ENCODE measurements around the gene CPLX1.
"Not testable (repeated sequence)": the region's sequence is repeated elsewhere in the genome, so short reads cannot be mapped to it uniquely, and the experiment has no call there.

CPLX1 gene

DNA sequence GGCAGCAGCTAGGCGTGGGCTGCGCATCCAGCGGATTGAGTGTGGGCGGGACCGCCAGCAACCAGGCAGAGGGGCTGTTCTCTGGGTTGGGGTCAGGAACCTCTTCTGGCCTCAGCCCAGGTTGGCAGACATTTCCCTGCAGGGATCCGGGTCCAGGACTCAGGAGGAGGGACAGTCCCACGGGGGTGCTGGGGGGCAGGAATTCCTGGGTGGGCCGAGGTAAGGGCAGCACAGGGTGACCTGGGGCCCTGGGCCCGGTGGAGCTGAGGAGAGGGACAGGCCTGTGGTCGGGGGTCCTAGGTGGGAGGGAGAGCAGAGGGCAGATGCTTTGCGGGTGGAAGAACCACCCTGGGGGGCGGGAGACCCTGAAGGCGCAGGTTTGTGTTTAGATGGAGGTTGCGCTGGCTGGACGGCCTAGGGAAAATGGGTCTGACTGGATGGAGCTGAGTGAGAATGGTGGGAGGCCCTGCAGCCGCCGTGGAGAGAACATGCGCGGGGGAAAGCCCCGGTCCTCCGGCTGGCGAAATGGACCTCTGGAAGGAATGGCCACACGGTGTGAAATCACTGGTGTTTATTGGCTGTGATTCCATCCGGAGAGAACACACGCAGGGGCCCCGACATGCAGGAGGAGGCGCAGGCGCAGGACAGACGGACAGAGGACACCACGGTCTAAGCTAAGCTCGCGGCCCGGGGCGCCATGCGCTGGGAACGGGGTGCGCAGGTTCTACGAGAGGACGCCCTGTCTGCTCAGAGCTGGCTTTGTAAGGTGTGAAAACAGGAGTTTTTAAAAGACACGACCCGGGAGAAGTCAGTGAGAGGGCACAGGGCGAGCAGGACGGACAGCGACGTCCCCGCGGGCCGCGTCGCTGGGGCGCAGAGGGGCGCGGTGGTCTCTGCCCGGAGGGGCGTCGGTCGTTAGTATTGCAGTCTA, 41.3 kb downstream of the CPLX1 start:
- Histone ChIP-seq H3K4me2 (ENCODE audit: low read depth, low read length, poor library complexity, severe bottlenecking) (no peak overlapping the region), H3K79me2 (ENCODE audit: insufficient read depth, low read length) (peaks cover 20% of the 10 kb centered on the region), H3K4me1 (ENCODE audit: insufficient read depth, low read length, poor library complexity, severe bottlenecking) (peaks cover 27% of the 10 kb centered on the region), H3K9me2 (replicated peaks; ENCODE audit: low read depth, low read length) (no peaks in the 10 kb centered on the region), H3K27me3 (ENCODE audit: insufficient read depth, low read length, poor library complexity, severe bottlenecking) (peaks cover 11% of the 10 kb centered on the region), H2AFZ (ENCODE audit: low read length) (no peak overlapping the region), H4K20me1 (ENCODE audit: insufficient read depth, low read length, poor library complexity, severe bottlenecking) (peaks cover 19% of the 10 kb centered on the region), H3K36me3 (ENCODE audit: insufficient read depth, low read length) (peaks cover 2% of the 10 kb centered on the region; the same call in 1 of the 2 replicates), H3K9ac (ENCODE audit: low read depth, low read length, poor library complexity, severe bottlenecking) (no peak overlapping the region), H3K9me3 (ENCODE audit: insufficient read depth, low read depth, low read length) (no peaks in the 10 kb centered on the region), H3K4me3 (ENCODE audit: low read length, poor library complexity, severe bottlenecking) (no peak overlapping the region), H3F3A (ENCODE audit: low read depth) (0 out of 2 replicates have a peak, but pooled peaks cover 2% of the 10 kb centered on the region)
- TF ChIP-seq EZH2phosphoT487 (IDR thresholded peaks at IDR 0.05; ENCODE audit: borderline replicate concordance) = no peak
- no peak for TF ChIP-seq CTCF (conservative IDR thresholded peaks at IDR 0.05; ENCODE audit: low read length)

GRCh38 chr4:781493-782216, 44.3 kb downstream of the CPLX1 start:
- peaks cover 33% of the 10 kb centered on the region for H4K20me1 ChIP-seq (ENCODE audit: insufficient read depth, low read length, poor library complexity, severe bottlenecking)
- H3K4me3 ChIP-seq (ENCODE audit: low read length, poor library complexity, severe bottlenecking) = peak overlapping the region; percentile 100
- H3K36me3 ChIP-seq (ENCODE audit: insufficient read depth, low read length) = peaks cover 2% of the 10 kb centered on the region; the same call in 1 of the 2 replicates
- H3K9me3 ChIP-seq (ENCODE audit: insufficient read depth, low read depth, low read length) = no peaks in the 10 kb centered on the region
- H3K79me2 ChIP-seq (ENCODE audit: insufficient read depth, low read length) = peaks cover 48% of the 10 kb centered on the region
- peak overlapping the region; percentile 94 for H3K4me2 ChIP-seq (ENCODE audit: low read depth, low read length, poor library complexity, severe bottlenecking)
- H3K9ac ChIP-seq (ENCODE audit: low read depth, low read length, poor library complexity, severe bottlenecking) = peak overlapping the region; percentile 100
- peaks cover 37% of the 10 kb centered on the region for H3K4me1 ChIP-seq (ENCODE audit: insufficient read depth, low read length, poor library complexity, severe bottlenecking)
- H3F3A ChIP-seq (ENCODE audit: low read depth) = 0 out of 2 replicates have a peak, but pooled peaks cover 2% of the 10 kb centered on the region
- H3K27me3 ChIP-seq (ENCODE audit: insufficient read depth, low read length, poor library complexity, severe bottlenecking) = peaks cover 11% of the 10 kb centered on the region
- H3K9me2 ChIP-seq (replicated peaks; ENCODE audit: low read depth, low read length) = no peaks in the 10 kb centered on the region
- TF ChIP-seq CTCF (conservative IDR thresholded peaks at IDR 0.05; ENCODE audit: low read length) (no peak), EZH2phosphoT487 (IDR thresholded peaks at IDR 0.05; ENCODE audit: borderline replicate concordance) (no peak)
- peak overlapping the region; percentile 66 for H2AFZ ChIP-seq (ENCODE audit: low read length)

DNA sequence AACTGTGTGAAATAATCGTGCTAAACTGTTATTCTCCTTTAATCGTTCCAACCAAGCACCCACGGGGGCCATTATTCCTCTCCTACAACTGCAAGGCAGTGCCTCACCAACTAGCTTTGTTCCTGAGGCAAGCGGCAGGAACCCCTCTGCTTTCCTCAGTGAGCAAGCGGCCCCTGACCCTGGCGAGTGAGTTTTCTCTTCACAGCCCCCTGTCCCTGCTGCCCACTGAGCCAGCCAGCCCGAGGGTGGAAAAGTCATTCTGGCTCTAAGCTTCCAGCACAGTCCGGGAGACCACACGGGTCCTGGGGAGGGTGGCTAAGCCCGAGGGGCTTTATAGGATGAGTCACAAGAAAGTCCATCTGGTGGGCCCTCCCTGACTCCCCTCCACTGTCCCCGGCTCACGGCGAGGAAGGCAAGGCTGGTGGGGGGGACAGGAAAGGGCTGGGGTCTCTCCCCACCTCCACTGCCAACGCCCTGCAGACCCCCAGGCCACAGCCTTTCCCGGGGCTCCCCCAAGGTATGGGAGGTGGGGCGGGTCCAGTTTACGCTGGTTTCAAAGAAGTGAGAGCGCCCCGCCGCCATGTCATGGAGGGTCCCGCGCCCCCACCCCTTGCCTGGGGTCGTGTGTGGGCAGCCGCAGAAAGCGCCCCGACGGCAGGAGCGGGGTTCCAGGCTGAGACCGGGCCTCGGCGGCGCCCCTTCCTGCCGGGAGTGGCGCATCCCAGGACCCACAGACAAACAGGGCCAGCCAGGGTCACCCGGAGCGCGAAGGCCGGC, 45.0 kb downstream of the CPLX1 start:
- Histone ChIP-seq H3K4me2 (ENCODE audit: low read depth, low read length, poor library complexity, severe bottlenecking) (peak overlapping the region; percentile 94), H2AFZ (ENCODE audit: low read length) (peak overlapping the region; percentile 66), H3K4me3 (ENCODE audit: low read length, poor library complexity, severe bottlenecking) (peak overlapping the region; percentile 100), H3K27me3 (ENCODE audit: insufficient read depth, low read length, poor library complexity, severe bottlenecking) (peaks cover 11% of the 10 kb centered on the region), H3K9ac (ENCODE audit: low read depth, low read length, poor library complexity, severe bottlenecking) (peak overlapping the region; percentile 100), H4K20me1 (ENCODE audit: insufficient read depth, low read length, poor library complexity, severe bottlenecking) (peaks cover 35% of the 10 kb centered on the region), H3K4me1 (ENCODE audit: insufficient read depth, low read length, poor library complexity, severe bottlenecking) (peaks cover 37% of the 10 kb centered on the region), H3F3A (ENCODE audit: low read depth) (0 out of 2 replicates have a peak, but pooled peaks cover 2% of the 10 kb centered on the region), H3K9me3 (ENCODE audit: insufficient read depth, low read depth, low read length) (no peaks in the 10 kb centered on the region), H3K79me2 (ENCODE audit: insufficient read depth, low read length) (peaks cover 54% of the 10 kb centered on the region), H3K9me2 (replicated peaks; ENCODE audit: low read depth, low read length) (no peaks in the 10 kb centered on the region), H3K36me3 (ENCODE audit: insufficient read depth, low read length) (peaks cover 2% of the 10 kb centered on the region; the same call in 1 of the 2 replicates)
- no peak for TF ChIP-seq CTCF (conservative IDR thresholded peaks at IDR 0.05; ENCODE audit: low read length)
- TF ChIP-seq EZH2phosphoT487 (IDR thresholded peaks at IDR 0.05; ENCODE audit: borderline replicate concordance) = no peak

DNA sequence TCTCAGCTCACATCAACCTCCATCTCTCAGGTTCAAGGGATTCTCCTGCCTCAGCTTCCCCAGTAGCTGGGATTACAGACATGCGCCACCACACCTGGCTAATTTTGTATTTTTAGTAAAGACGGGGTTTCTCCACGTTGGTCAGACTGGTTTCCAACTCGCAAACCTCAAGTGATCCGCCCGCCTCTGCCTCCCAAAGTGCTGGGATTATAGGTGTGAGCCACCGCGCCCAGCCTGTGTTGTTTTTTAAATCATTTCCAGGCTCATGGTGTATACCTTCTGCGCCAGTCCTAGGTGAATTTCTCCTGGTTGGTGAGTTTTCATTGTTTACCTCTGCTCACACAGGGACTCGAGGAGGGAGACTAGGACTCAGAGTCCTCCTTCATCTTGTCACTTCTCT, 45.7 kb downstream of the CPLX1 start:
- H3K36me3 ChIP-seq (ENCODE audit: insufficient read depth, low read length); H3K9me3 ChIP-seq (ENCODE audit: insufficient read depth, low read depth, low read length); H2AFZ ChIP-seq (ENCODE audit: low read length); H3F3A ChIP-seq (ENCODE audit: low read depth); H3K9me2 ChIP-seq (replicated peaks; ENCODE audit: low read depth, low read length): not testable (repeated sequence)
- Histone ChIP-seq H3K4me3 (ENCODE audit: low read length, poor library complexity, severe bottlenecking) (peak overlapping the region; percentile 100), H3K27me3 (ENCODE audit: insufficient read depth, low read length, poor library complexity, severe bottlenecking) (peaks cover 11% of the 10 kb centered on the region), H3K4me1 (ENCODE audit: insufficient read depth, low read length, poor library complexity, severe bottlenecking) (peaks cover 42% of the 10 kb centered on the region), H3K4me2 (ENCODE audit: low read depth, low read length, poor library complexity, severe bottlenecking) (peak overlapping the region; percentile 94), H3K79me2 (ENCODE audit: insufficient read depth, low read length) (peaks cover 60% of the 10 kb centered on the region), H4K20me1 (ENCODE audit: insufficient read depth, low read length, poor library complexity, severe bottlenecking) (peaks cover 41% of the 10 kb centered on the region), H3K9ac (ENCODE audit: low read depth, low read length, poor library complexity, severe bottlenecking) (peak overlapping the region; percentile 100)
